Stimulated activated CD8-positive, alpha-beta memory T cell treated with anti-CD3 and anti-CD28 coated beads, Interleukin-12 subunit alpha, Interleukin-12 subunit beta, amount 100 ng/mL, for 1 hour (primary cell): ENCODE measurements around the gene C5orf22.
"Not testable (repeated sequence)": the region's sequence is repeated elsewhere in the genome, so short reads cannot be mapped to it uniquely, and the experiment has no call there.

ENCODE experiments used
- DNase-seq: peaks from one replicate; pipeline ENCODE4 v3.0.0-alpha.2; 2020; ENCODE audit warnings: low read depth

C5orf22 gene

GRCh38 chr5:31554552-31554951 is 22.5 kb downstream of the C5orf22 start:
- no peak for DNase-seq

GRCh38 chr5:31556461-31556860 is 24.4 kb downstream of the C5orf22 start:
- DNase-seq: no peak

- DNase-seq: no peak
These were observed 27.8 kb downstream of the C5orf22 start for GRCh38 chr5:31559942-31560341.

- no peak for DNase-seq
These were observed 29.8 kb downstream of the C5orf22 start for GRCh38 chr5:31561946-31562345.

- DNase-seq: no peak
These were observed 31.1 kb downstream of the C5orf22 start for GRCh38 chr5:31563216-31563615.

- not testable (repeated sequence) for DNase-seq
These were observed 34.3 kb downstream of the C5orf22 start for GRCh38 chr5:31566362-31566761.

- no peak for DNase-seq
These were observed 36.3 kb downstream of the C5orf22 start for GRCh38 chr5:31568302-31568835.

GRCh38 chr5:31569068-31569467 is 37.0 kb downstream of the C5orf22 start:
- DNase-seq: no peak

GRCh38 chr5:31573494-31574142 is 41.5 kb downstream of the C5orf22 start:
- no peak for DNase-seq

GRCh38 chr5:31574772-31575171 is 42.7 kb downstream of the C5orf22 start:
- no peak for DNase-seq

- no peak for DNase-seq
These were observed 45.3 kb downstream of the C5orf22 start for GRCh38 chr5:31577438-31577837.

GRCh38 chr5:31579558-31579957 is 47.5 kb downstream of the C5orf22 start:
- no peak for DNase-seq

GRCh38 chr5:31581498-31582099 is 49.5 kb downstream of the C5orf22 start:
- no peak for DNase-seq

GRCh38 chr5:31583129-31583528 is 51.0 kb downstream of the C5orf22 start:
- DNase-seq: no peak

GRCh38 chr5:31585166-31585894 is 53.2 kb downstream of the C5orf22 start:
- no peak for DNase-seq

- DNase-seq: no peak
These were observed 53.8 kb downstream of the C5orf22 start for GRCh38 chr5:31585895-31586270.

GRCh38 chr5:31587546-31587945 is 55.4 kb downstream of the C5orf22 start:
- DNase-seq: no peak

- no peak for DNase-seq
These were observed 61.6 kb downstream of the C5orf22 start for GRCh38 chr5:31593665-31594064.

GRCh38 chr5:31596354-31596753 is 64.3 kb downstream of the C5orf22 start:
- no peak for DNase-seq

- no peak for DNase-seq
These were observed 66.8 kb downstream of the C5orf22 start for GRCh38 chr5:31598640-31599611.

- DNase-seq: not testable (repeated sequence)
These were observed 70.2 kb downstream of the C5orf22 start for GRCh38 chr5:31602305-31602704.

- no peak for DNase-seq
These were observed 72.1 kb downstream of the C5orf22 start for GRCh38 chr5:31604240-31604639.
